Measurements from ENCODE around the gene RNF222. TPM values are rescaled to one million over a fixed set of nuclear protein-coding genes. Genes with fewer than 3 reads are reported as not detected.
A peak's percentile ranks its signal among the peaks of the same experiment; 100 is the strongest.

RNF222 gene
- total RNA-seq, 4 donors from 2014 or later = not detected

DNA sequence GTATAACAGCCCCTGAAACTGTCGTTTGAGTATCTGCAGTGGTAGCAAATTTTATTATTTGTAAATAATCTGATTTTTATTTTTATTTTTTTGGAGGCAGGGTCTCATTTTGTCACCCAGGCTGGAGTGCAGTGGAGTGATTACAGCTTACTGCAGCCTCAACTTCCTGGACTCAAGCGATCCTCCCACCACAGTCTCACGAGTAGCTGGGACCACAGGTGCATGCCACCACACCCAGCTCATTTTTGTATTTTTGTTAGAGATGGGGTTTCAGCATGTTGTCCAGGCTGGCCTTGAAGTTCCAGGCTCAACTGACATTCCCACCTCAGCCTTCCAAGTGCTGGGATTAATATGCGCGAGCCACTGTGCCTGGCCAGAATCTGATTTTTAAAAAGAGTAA is 40.8 kb upstream of the RNF222 start:
- no peak for ATAC-seq (ENCODE audit: low FRiP score)
- TF ChIP-seq, protein P1, sequence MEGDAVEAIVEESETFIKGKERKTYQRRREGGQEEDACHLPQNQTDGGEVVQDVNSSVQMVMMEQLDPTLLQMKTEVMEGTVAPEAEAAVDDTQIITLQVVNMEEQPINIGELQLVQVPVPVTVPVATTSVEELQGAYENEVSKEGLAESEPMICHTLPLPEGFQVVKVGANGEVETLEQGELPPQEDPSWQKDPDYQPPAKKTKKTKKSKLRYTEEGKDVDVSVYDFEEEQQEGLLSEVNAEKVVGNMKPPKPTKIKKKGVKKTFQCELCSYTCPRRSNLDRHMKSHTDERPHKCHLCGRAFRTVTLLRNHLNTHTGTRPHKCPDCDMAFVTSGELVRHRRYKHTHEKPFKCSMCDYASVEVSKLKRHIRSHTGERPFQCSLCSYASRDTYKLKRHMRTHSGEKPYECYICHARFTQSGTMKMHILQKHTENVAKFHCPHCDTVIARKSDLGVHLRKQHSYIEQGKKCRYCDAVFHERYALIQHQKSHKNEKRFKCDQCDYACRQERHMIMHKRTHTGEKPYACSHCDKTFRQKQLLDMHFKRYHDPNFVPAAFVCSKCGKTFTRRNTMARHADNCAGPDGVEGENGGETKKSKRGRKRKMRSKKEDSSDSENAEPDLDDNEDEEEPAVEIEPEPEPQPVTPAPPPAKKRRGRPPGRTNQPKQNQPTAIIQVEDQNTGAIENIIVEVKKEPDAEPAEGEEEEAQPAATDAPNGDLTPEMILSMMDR (IDR thresholded peaks at IDR 0.05) = no peak
- DNase-seq (ENCODE audit: low spot score) = no peak

DNA sequence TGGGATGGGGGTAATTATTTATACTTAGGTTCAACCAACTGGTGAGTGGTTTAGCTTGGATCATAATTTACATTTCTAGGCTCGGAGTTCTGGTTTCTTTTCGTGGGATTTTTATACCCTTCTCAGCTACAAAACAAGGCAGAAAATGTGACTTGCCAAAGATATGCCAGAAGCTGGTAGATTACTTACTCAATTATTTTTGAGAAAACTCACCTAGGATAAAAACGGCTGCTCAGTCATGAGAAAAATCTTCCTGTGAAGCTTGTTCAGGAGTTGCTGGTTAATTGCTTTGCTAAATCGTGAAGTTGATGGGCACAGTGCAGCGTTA is 39.2 kb upstream of the RNF222 start:
- no peak for DNase-seq (ENCODE audit: low spot score)
- no peak for ATAC-seq (ENCODE audit: low FRiP score)
- TF ChIP-seq, protein P1 (IDR thresholded peaks at IDR 0.05) = no peak

DNA sequence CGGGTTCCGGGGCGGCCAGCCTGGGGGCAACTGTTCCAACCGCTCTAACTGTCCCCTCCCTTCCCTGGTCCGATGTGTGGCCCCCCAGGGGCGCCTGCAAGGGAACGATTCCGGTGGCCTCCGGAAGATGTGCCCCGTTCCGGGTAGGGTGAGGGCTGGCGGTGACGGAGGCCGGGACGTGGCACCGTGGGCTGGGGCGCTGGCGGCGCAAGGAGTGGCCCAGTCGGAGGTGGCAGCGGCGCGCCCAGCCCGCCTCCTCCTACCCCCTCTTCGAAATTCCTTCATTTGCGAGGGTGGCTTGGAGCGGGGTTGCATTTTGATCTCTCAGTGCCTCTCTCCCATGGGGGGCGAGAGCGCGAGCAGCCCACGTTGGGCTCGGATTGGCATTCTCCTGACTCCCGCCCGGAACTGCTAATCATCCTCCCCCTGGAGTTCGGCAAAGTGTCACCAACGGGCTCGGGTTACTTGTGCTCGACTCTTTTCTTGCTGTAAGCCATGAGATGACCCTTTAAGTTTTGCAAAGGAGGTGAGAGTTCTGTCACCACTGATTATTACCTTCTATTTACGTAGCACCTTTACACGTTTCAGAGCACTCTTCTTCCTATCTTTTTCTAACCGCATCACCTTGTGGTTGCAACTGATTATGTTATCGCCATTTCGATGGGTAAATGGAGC is 38.7 kb upstream of the RNF222 start:
- ATAC-seq (ENCODE audit: low FRiP score) (peak; percentile 67), DNase-seq (ENCODE audit: low spot score) (no peak)
- TF ChIP-seq, protein P1 (IDR thresholded peaks at IDR 0.05) = no peak

DNA sequence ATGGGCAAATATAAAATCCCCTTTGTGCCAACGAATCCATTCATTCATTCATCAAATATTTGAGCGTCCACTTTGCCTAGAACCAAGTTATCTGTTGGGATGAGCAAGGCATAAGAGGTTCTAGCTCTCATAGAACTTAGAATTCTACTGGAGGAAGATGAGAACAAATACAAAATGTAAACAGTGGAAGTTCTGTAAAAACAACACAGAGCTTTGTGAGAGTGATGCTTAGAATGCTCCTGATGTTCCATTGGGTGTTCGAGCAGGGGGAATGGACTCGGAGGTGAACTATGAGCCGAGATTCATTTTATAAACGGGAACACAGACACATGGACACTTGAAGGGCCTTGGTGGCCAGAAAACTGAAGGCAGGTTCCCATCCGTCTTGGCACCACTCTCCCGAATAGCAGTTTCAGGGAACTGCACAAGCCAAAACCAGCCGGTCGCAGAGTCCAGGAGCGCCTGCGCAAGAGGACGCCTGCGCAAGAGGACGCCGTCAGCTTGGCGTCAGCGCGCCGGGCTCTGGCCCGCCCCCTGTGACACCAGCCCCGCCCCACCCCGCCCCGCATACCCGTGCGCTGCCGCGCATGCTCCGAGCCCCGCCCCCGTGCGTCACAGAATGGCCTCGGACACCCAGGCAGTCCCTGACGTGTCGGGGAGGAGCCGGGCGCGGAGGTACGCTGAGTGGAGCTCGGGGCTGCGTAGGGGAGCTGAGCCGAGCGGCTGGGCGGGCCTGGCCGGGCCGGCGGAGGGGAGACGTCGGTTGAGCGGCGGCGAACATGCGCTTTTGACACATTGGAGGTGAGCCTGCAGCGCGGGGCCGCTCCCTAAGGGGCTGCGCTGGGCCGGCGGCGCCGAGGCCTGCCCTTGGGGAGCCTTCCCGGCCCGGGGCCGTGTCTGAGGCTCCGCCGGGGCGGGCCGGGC is 37.9 kb upstream of the RNF222 start, which contains the start of gene NDEL1:
Gene NDEL1, plus strand, starts transcription at position 640 of the 924 bp plus-strand sequence. CDS start 8,388 bp downstream, outside the sequence.
- ATAC-seq (ENCODE audit: low FRiP score) = peak; percentile 96
- TF ChIP-seq, protein P1 (IDR thresholded peaks at IDR 0.05) = no peak
- peak; percentile 97 for DNase-seq (ENCODE audit: low spot score)

DNA sequence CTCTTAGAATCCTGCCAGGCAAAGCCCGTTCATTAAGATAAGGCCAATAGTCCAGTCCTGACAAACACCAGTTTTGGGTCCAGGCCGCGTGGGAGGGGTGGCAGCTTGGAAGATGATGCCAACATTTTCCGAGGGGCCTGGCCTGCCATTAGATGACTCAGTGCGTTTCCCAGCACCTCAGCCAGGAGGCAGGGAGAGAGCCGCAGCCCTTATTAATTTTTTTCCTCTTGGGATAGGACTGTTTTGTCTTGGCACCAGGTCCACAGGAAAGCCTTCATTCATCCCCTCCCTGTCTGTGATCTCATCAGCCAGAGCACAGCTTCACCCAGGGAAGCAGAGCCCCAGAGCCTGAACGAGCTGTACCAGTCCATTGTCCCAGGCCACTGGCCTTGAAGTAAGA is 33.3 kb upstream of the RNF222 start:
- DNase-seq (ENCODE audit: low spot score) (peak; percentile 75), ATAC-seq (ENCODE audit: low FRiP score) (peak; percentile 81)
- TF ChIP-seq, protein P1 (IDR thresholded peaks at IDR 0.05) = no peak

DNA sequence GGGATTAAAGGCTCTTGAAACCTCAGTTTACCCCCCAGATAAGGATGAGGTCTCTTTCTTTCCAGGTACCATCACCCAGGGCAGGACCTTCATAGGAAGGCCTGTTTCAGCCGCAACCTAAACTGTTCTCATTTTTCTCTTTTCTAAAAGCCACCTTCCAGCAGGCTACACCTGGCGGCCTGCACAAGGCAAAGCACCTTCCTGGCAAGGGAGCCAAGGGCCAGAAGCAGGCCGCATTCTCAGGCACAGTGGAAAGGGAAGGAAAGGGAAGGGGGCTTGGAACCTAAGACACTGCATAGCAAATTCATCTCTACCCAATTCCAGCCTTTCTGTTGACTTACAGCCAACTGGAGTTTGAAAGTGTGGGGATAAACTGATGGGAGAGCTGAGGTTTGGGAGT is 29.2 kb upstream of the RNF222 start:
- TF ChIP-seq, protein P1 (IDR thresholded peaks at IDR 0.05) = no peak
- DNase-seq (ENCODE audit: low spot score) (no peak), ATAC-seq (ENCODE audit: low FRiP score) (no peak)

Measured in omental fat pad (tissue), 4 donors.